Stimulated activated CD8-positive, alpha-beta memory T cell treated with anti-CD3 and anti-CD28 coated beads, Interleukin-4, amount 100 ng/mL, for 4 hours (primary cell): ENCODE data around the gene CRTC3.
"Not testable (repeated sequence)": the region's sequence is repeated elsewhere in the genome, so short reads cannot be mapped to it uniquely, and the experiment has no call there.

Experiments
- DNase-seq, 2 donors: peaks; one replicate each; pipeline ENCODE4 v3.0.0-alpha.2; 2020; ENCODE audit warnings: low read depth in 2 of 2, low spot score in 1 of 2

Gene CRTC3, protein sequence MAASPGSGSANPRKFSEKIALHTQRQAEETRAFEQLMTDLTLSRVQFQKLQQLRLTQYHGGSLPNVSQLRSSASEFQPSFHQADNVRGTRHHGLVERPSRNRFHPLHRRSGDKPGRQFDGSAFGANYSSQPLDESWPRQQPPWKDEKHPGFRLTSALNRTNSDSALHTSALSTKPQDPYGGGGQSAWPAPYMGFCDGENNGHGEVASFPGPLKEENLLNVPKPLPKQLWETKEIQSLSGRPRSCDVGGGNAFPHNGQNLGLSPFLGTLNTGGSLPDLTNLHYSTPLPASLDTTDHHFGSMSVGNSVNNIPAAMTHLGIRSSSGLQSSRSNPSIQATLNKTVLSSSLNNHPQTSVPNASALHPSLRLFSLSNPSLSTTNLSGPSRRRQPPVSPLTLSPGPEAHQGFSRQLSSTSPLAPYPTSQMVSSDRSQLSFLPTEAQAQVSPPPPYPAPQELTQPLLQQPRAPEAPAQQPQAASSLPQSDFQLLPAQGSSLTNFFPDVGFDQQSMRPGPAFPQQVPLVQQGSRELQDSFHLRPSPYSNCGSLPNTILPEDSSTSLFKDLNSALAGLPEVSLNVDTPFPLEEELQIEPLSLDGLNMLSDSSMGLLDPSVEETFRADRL

DNA sequence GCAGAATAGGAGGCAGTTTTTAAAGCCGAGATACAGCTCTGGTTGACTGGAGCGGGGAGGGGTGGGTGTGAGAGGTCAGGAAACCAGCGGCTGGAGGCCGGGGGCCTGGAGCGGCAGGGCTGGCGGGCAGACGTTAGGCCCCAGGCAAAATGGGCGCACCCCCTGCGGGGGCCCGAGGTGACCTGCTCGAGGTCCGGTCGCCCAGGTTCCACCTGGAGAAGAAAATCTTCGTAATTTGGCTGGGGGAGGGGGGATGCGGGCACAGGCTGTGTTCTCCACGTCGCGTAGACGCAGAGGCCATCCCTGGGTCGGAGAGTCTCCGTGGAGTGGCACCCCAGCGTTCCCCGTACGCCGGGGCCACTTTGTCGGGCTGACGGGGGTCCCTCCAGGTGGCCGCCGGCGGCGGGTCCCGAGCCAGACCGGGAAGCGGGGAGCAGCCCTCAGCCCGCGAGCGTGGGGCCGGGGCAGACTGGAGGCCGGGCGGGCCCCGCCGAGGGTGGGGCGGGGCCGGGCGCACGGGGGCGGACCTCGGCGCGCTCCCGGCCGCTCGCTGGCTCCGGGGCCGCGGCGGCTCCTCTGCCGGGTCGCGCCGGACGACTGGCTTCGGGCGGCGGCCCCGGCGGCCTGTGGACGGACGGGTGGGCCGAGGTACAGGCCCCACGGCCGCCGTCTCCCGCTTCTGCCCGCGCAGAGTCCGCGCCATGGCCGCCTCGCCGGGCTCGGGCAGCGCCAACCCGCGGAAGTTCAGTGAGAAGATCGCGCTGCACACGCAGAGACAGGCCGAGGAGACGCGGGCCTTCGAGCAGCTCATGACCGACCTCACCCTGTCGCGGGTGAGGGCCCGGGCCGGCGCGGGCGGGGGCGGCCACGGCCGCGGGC is at the start of gene CRTC3:
Gene CRTC3 (plus strand): TSS at position 553 of the 879 bp plus-strand sequence. CDS start 149 bp downstream, at position 702.
- DNase-seq: no peak

DNA sequence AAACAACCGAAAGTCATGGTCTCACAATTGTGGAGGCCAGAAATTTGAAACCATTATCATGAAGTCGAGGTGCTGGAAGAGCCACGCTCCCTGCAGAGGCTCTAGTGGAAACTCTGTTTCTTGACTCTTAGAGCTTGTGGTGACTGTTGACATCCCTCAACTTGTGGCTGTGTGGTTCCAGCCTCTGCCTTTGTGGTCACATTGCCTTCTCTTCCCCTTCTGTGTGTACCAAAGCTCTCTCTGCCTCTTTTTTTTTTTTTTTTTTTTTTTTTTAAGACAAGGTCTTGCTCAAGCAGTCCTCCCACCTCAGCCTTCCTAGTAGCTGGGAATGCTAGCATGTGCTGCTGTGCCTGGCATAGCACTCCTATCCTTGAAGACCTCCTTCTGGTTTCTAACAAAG is 48.7 kb upstream of the CRTC3 start:
- no peak for DNase-seq

DNA sequence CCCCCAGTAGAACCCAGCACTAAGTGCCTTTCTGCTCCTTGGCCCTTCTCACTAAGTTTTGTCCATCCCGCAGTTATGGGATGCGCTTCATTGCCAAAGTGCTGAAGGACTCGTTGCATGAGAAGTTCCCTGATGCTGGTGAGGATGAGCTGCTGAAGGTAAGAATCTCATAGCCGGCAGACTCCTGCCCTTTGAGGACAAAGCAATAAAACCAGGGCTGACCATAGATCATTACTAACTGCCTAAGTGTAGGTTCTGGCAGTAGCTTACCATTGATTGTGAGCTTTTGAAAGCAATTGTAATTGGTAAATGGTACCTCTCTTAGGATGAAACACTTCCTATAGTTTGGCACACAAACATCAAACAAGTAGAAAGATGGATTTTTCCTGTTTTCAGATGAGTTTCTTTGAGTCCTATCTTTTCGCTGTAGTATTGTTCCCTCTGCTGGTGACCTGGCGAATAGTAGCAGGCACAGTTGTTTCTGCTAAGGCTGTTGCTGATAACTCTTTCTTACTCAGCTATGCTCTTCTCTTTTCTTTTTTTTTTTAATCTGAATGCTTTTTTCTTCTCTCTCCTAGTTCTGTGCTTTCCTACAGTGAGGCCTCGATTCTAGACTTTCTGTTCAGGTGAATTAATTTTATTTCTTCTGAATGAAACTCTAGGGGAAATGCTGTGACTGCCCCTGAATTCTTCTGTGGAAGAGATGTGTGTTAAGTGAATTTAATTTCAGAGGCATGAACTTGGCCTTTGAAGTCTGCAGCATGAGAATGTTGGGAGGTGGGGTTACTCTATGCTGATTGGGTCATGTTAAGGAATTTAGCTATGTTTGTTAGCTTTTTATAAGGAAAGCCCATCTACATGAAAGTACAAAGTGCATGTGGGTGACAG is 47.4 kb upstream of the CRTC3 start:
- no peak for DNase-seq

DNA sequence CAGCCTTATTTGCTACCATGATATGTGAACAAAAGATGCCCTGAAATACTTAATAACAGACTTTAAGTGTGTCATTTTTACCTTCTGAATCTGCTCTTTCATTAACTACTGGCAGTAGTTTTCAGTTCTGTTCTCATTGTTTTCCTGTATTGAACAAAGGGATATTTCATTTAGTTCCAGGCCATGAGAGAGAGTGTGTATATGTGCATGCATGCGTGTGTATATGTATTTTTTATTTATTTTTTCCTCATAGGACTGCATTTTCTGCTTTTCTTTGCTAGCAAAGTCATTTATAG is 46.8 kb upstream of the CRTC3 start:
- DNase-seq: no peak

DNA sequence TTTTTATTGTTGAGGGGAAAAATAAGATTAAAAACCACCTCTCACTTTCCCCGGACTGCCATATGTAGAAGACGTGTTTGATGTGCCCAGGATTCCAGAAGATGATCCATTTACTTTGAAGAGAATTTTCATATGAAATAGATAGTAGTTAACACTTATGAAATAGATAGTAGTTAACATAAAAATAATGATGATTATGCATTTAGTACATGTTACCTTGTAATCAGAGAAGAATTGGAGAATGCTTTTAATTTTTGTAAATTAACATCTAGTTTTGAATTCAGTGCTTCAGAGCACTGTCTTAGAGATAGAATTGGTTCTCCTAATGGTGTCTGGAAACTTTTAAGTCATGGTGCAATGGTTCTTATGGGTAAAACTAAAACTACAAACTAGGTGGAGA is 46.1 kb upstream of the CRTC3 start:
- no peak for DNase-seq

DNA sequence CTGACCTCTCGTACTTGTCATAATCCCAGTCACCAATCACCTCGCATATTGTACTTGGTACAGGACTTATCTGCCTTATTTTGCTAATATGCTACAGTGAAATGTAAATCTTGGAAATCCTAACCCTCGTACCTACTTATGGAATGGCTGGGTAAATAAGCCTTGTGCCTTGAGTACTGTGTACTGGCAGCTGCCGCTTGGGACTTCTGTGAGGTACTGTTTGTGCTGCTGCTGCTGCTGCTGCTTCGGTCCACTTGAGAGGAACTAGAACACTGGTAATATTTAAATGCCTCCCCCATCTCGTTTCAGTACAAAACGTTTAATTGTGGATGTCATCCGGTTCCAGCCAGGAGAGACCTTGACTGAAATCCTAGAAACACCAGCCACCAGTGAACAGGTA is 42.5 kb upstream of the CRTC3 start:
- no peak for DNase-seq

DNA sequence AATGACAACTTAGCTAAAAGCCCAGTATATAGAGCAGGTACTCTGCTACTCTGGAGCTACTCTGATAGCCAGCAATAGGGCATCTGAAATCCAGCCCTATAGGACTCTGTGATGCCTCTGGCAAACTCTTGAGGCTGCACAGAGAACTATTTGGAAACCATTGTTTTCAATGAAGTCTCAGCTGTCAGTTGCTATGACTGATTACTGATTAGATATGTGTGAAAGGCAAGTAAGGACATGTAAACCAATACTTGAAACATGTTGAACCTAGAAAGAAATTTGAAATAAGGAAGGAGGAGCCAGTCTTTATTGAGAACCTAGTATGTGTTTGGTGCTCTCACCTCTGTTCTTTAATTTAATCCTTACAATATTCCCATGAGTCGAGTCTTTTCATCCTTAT is 40.2 kb upstream of the CRTC3 start:
- DNase-seq: no peak

DNA sequence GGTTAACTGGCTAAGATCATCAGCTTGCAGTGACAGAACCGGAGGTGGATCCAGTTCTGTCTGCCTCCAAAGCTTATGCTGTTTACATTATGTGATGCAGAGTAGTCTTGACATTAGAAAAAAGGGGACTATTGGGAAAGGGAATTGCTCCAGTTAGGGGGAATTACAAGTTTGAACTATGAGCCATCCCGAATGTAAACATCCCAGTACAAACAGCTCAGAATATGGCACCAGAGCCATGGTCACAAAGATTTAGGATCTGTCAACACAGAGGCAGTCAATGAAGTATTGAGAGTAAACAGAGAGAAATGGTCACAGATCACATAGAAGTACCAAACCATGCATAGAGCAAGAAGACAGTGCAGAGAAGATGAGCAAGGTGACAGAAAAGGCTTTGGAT is 39.8 kb upstream of the CRTC3 start:
- DNase-seq: no peak

DNA sequence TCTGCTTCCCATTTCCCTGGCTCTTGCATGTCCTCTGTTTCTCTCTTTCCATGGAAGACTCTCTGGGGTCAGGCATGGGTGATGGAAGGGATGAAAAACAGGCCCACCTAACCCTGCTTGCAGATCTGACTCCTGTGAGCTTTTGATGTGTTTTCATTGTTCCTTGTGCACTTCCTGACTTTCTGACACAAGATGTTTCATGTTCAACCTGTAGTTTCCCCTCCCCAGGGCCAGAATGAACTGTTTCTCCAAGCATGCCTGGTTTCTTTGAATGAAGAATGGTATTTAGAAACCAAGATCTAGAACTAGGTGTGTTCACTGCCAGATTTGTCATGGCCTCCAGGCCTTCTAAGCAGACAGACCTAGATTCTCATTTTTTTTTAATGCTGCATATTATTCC is 36.1 kb upstream of the CRTC3 start:
- DNase-seq: no peak

DNA sequence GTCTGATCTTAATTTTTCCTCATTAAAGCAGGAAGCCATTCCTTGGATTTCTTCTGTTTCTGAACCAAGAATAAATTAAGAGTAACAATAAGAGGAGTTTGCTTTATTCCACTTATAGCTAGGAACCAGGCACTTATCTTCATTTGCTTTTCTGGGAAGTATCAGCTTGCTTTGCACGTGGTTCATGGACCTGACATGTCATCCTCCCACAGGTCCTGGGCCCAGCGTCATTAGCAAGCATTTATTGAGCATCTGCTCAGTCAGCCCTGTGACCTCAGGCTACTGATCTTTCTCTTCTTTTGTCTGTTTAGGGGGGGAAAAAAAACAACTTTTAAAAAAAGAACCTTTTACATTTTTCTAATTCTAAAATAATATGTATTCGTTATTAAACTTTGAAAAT is 34.7 kb upstream of the CRTC3 start:
- DNase-seq: no peak

DNA sequence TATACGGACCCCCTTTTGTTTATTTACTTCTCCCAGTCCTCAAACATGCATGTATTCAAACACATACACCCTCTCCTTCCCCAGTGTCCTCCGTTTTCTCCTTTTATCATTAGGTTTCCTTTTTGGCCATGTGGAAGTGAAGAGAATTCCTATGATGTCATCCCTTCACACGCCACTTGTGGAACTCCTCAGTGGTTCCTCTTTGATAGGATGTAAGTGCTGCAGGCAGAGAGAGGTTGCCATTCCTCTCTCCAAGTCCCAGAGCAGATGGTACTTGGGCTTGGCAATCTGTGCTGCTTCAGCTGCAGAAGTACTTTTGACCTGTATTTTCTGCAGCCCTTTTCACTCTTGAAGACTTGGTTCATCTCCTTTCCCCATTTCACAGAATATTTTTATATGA is 32.9 kb upstream of the CRTC3 start:
- DNase-seq: no peak

DNA sequence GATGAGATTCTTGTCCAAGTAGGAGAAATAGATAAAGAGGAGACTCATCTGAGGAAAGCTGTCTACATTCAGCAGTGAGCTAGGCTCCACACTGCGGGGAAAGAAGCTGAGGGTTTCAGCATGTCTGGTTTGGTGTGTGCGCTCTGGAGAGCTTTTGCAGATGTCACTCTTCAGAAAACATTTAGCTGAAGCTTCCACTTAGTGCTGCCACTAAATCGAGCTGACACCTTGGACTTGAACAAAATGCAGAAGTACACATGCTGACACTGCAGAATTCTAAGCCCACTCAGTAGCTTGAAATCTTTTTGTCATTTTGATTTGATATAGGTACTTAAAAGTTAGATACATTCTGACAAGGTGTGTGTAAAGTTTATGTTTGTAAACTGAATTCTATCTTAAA is 32.3 kb upstream of the CRTC3 start:
- DNase-seq: no peak

DNA sequence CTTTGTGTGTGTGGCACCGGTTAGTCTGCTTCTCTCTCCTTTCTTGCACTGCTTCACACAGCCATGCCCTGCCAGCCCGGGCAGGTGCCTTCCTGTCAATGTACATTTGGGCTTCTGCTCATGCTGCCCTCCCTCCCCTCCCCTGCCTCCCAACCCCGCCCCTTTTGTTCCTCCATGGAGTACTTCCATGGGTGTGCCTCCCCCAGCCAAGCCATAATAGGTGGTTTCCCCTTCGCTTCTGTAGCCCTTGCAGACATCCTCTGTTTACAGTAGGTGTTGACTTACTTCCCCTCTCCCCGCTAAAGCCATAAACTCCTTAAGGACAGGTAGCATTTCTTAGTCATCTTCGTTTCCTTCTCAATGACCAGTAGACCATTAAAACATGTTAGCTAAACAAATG is 31.8 kb upstream of the CRTC3 start:
- no peak for DNase-seq

DNA sequence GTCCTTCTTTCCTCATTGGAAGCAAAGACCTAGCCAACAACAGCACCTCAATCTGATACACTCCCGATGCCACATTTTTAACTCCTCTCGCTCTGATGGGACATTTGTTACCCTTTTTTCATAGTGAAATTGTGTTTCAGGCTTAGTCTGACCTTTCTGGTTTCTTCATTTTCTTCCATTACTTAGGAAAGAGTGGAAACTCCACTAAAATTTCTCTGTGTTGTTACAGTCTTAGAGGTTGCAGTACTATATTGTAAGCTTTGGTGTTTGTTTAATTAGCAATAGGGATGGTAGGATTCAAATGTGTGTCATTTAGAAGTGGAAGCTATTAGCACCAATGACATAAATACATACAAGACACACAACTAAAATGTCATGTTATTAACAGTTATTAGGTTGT is 29.6 kb upstream of the CRTC3 start:
- no peak for DNase-seq

DNA sequence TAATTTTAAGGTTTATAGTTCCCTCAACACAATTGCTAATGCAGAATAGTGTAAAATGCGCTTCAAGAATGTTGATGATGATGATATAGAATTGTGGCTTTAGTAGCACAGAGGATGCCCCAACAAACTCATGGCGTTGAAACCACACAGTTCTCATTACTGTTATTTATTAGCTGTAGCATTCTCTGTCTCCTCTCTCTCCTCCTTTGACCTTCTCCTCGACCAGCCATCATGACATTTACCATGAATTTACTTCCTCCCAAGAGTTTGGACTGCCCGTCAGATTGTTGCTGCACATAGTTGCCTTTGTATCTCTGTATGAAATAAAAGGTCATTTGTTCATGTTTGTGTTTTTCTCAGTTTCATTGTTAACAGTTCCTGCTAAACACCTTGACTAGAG is 27.8 kb upstream of the CRTC3 start:
- DNase-seq: no peak

DNA sequence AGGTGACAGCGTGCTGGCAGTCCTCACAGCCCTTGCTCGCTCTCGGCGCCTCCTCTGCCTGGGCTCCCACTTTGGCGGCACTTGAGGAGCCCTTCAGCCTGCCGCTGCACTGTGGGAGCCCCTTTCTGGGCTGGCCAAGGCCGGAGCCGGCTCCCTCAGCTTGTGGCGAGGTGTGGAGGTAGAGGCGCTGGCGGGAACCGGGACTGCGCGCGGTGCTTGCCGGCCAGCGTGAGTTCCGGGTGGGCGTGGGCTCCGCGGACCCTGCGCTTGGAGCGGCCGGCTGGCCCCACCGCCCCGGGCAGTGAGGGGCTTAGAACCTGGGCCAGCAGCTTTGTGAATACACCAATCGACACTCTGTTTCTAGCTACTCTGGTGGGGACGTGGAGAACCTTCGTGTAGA is 18.9 kb upstream of the CRTC3 start:
- DNase-seq: not testable (repeated sequence)

DNA sequence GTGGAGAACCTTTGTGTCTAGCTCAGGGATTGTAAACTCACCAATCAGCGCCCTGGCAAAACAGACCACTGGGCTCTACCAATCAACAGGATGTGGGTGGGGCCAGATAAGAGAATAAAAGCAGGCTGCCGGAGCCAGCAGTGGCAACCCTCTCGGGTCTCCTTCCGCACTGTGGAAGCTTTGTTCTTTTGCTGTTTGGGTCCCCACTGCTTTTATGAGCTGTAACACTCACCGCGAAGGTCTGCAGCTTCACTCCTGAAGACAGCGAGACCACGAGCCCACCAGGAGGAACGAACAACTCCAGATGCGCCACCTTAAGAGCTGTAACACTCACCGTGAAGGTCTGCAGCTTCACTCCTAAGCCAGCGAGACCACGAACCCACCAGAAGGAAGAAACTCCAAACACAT is 18.5 kb upstream of the CRTC3 start:
- not testable (repeated sequence) for DNase-seq

DNA sequence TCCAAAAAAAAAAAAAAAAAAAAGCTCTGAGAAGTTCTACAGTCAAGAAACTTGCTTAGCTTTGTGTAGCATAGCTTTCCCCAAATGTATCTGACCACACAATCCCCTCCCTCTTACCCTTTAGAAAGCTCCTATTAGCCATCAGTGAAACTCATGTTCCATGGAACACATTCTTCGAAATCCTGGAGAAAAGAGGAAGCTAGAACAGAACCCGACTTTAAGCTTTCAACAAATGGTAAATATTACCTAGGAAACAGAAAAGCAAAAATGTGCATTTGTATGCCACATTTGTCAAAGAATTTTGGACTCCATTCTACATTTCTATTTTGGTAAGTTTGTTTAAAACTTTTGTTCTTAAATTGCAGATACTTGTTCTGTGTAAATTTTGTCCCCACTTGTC is 17.4 kb upstream of the CRTC3 start:
- DNase-seq: no peak

DNA sequence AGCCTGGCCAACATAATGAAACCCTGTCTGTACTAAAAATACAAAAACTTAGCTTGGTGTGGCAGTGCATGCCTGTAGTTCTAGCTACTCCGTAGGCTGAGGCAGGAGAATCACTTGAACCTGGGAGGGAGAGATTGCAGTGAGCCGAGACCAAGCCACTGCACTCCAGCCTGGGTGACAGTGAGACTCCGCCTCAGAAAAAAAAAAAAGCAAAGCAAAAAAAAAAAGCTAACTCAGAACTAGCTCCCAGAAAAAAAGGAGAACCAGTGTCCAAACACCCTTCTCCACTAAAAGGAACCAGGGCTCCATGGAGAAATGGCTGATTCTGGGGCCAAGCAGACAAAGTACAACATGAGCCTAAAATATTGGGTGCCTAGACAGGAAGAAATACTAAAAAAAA is 16.7 kb upstream of the CRTC3 start:
- no peak for DNase-seq

DNA sequence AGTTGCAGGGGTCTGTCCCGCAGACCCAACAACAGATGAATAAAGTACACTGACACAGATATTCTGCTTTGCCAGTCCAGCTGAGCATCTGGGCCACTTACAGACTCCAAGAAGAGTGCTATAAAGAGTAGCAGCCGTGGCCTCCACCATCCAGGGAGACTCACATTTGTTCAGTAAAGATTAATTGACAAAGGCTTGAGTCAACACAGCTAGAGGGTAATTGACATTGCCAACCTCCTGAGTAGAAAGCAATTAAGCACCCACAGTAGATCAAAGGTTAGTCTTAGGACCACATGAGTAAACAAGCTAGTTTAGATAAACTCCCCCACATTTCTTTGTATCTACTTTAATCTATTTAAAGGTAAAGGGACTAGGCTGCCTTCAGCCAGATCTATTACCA is 16.3 kb upstream of the CRTC3 start:
- DNase-seq: no peak

DNA sequence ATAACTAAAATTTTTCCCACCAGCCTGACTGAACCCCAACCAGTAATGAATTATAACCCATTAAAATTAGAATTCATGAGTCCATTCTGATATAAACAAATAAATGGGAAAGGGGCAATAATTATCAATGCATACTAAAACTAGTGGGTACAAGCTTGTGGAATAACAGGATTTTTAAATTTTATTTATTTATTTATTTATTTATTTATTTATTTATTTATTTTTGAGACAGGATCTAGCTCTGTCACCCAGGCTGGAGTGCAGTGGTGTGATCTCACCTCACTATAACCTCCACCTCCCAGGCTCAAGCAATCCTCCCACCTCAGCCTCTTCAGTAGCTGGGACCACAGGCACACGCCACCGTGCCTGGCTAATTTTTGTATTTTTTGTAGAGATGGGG is 15.8 kb upstream of the CRTC3 start:
- DNase-seq: not testable (repeated sequence)
